Trophoblast cell (in vitro differentiated cells and primary cell): ENCODE data around the gene YTHDF2.

ENCODE experiments used
- DNase-seq, 2 donors: peaks; one replicate each; pipeline ENCODE4 v3.0.0-alpha.2; 2016
- H2AFZ ChIP-seq: 2 replicates; pipeline ENCODE4 v1.6.1; 2013; ENCODE audit warnings: low read length, moderate library complexity, mild to moderate bottlenecking; ENCODE audit not compliant: insufficient read depth, poor library complexity
- H2AK5ac ChIP-seq: 2 replicates; pipeline ENCODE4 v1.6.1; 2013; ENCODE audit warnings: mild to moderate bottlenecking, low read length
- H2BK120ac ChIP-seq: 2 replicates; pipeline ENCODE4 v1.6.1; 2013; ENCODE audit warnings: low read length, mild to moderate bottlenecking, moderate library complexity; ENCODE audit not compliant: insufficient read depth, poor library complexity
- H2BK12ac ChIP-seq: 2 replicates; pipeline ENCODE4 v1.6.1; 2013; ENCODE audit warnings: mild to moderate bottlenecking, low read length, moderate library complexity
- H2BK5ac ChIP-seq: 2 replicates; pipeline ENCODE4 v1.6.1; 2013; ENCODE audit warnings: low read length, low read depth, moderate library complexity, mild to moderate bottlenecking; ENCODE audit not compliant: poor library complexity
- H3K14ac ChIP-seq: 2 replicates; pipeline ENCODE4 v1.6.1; 2013; ENCODE audit warnings: mild to moderate bottlenecking, low read length
- H3K18ac ChIP-seq: 2 replicates; pipeline ENCODE4 v1.6.1; 2013; ENCODE audit warnings: mild to moderate bottlenecking, low read length
- H3K23ac ChIP-seq: 2 replicates; pipeline ENCODE4 v1.6.1; 2013; ENCODE audit warnings: low read length
- H3K27ac ChIP-seq: 2 replicates; pipeline ENCODE4 v1.5.1; 2013; ENCODE audit warnings: low read depth, mild to moderate bottlenecking, inconsistent platforms, low read length, moderate library complexity
- H3K27me3 ChIP-seq: 2 replicates; pipeline ENCODE4 v1.6.1; 2013; ENCODE audit warnings: inconsistent platforms, mild to moderate bottlenecking, low read length, moderate library complexity; ENCODE audit not compliant: insufficient read depth
- H3K36me3 ChIP-seq, 2 experiments: 1 replicate in 1 of 2; 2 replicates in 1 of 2; pipeline ENCODE4 v1.6.1; 2013; ENCODE audit warnings: low read length in 2 of 2, mild to moderate bottlenecking in 2 of 2, moderate library complexity in 1 of 2; ENCODE audit not compliant: insufficient read depth in 2 of 2, control insufficient read depth in 1 of 2
- H3K4ac ChIP-seq: 2 replicates; pipeline ENCODE4 v1.6.1; 2013; ENCODE audit warnings: low read depth, mild to moderate bottlenecking, low read length, moderate library complexity
- H3K4me1 ChIP-seq, 2 experiments: 1 replicate in 1 of 2; 2 replicates in 1 of 2; pipeline ENCODE4 v1.6.1; 2013; ENCODE audit warnings: low read length in 2 of 2, mild to moderate bottlenecking in 2 of 2, moderate library complexity in 1 of 2; ENCODE audit not compliant: insufficient read depth in 2 of 2, control insufficient read depth in 1 of 2
- H3K4me2 ChIP-seq: 2 replicates; pipeline ENCODE4 v1.6.1; 2013; ENCODE audit warnings: inconsistent platforms, mild to moderate bottlenecking, low read length, moderate library complexity
- H3K4me3 ChIP-seq: 2 replicates; pipeline ENCODE4 v1.5.1; 2013; ENCODE audit warnings: mild to moderate bottlenecking, low read depth, low read length, inconsistent platforms
- H3K79me1 ChIP-seq: one replicate; pipeline ENCODE4 v1.6.1; 2013; ENCODE audit warnings: low read length
- H3K79me2 ChIP-seq: 2 replicates; pipeline ENCODE4 v1.6.1; 2013; ENCODE audit warnings: low read length, mild to moderate bottlenecking; ENCODE audit not compliant: control insufficient read depth, insufficient read depth, poor library complexity
- H3K9ac ChIP-seq: 2 replicates; pipeline ENCODE4 v1.6.1; 2013; ENCODE audit warnings: mild to moderate bottlenecking, low read length
- H3K9me3 ChIP-seq: 2 replicates; pipeline ENCODE4 v1.6.1; 2013; ENCODE audit warnings: low read depth, mild to moderate bottlenecking, control low read depth, inconsistent platforms, low read length; ENCODE audit not compliant: insufficient read depth
- H4K12ac ChIP-seq: 2 replicates; pipeline ENCODE4 v1.6.1; 2013; ENCODE audit warnings: low read depth, mild to moderate bottlenecking, low read length, moderate library complexity
- H4K8ac ChIP-seq: 2 replicates; pipeline ENCODE4 v1.6.1; 2013; ENCODE audit warnings: low read depth, mild to moderate bottlenecking, low read length, moderate library complexity
- H4K91ac ChIP-seq: one replicate; pipeline ENCODE4 v1.6.1; 2013; ENCODE audit warnings: low read depth, mild to moderate bottlenecking, low read length, moderate library complexity
- WGBS: extraction: QIAGEN DNeasy Blood & Tissue Kit; methylation state at CpG from one replicate; pipeline ENCODE4 v1.1.7; 2013; ENCODE audit warnings: missing lambda C conversion rate; ENCODE audit not compliant: insufficient read length, insufficient coverage; ENCODE audit errors: extremely low coverage; 5-methylcytosine and 5-hydroxymethylcytosine counted together

Gene YTHDF2

GRCh38 chr1:28776341-28776740 is 39.6 kb downstream of the YTHDF2 start:
- WGBS = no CpG with 5 or more reads among the region's 17 CpGs
- Histone ChIP-seq H2AFZ (no peak overlapping the region), H3K14ac (no peak overlapping the region), H3K79me2 (no peaks in the 10 kb centered on the region), H3K9ac (no peak overlapping the region), H3K79me1 (peaks cover 3% of the 10 kb centered on the region), H4K8ac (no peak overlapping the region), H3K27ac (no peak overlapping the region), H2BK120ac (no peak overlapping the region), H2BK5ac (no peak overlapping the region), H2BK12ac (no peak overlapping the region), H3K4me2 (no peak overlapping the region), H3K4me3 (no peak overlapping the region), H3K4ac (no peak overlapping the region), H3K23ac (no peak overlapping the region), H3K4me1 (peaks cover 0 to 5% of the 10 kb centered on the region in 2 experiments), H4K91ac (no peak overlapping the region), H3K36me3 (peaks cover 15 to 19% of the 10 kb centered on the region in 2 experiments), H3K27me3 (no peaks in the 10 kb centered on the region), H3K18ac (no peak overlapping the region), H4K12ac (no peak overlapping the region), H3K9me3 (no peaks in the 10 kb centered on the region), H2AK5ac (no peak overlapping the region)
- no peak for DNase-seq

DNA sequence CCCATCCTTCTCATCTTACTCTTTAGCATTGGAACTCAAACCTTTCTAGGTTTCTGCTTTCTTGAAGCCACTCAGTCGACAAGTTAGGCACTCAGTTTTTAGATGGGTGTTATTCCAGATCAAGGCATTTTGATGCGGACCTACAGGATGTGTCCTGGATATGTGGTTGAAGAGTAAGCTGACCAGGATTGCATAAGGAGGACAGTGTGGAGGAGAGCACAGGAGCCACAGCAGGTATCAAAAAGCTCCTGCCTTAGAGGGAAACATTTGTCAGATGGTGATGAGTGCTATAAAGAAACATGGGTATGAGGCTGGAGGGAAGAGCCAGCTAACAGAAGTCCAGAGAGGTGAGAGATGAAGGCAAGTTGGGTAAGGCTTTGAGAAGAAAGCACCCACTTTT is 41.3 kb downstream of the YTHDF2 start:
- no peak overlapping the region for H3K27ac ChIP-seq
- no peak overlapping the region for H2BK12ac ChIP-seq
- DNase-seq = no peak
- no peaks in the 10 kb centered on the region for H3K27me3 ChIP-seq
- H3K79me1 ChIP-seq = peaks cover 10% of the 10 kb centered on the region
- no peak overlapping the region for H3K4me2 ChIP-seq
- H3K79me2 ChIP-seq = no peaks in the 10 kb centered on the region
- no peak overlapping the region for H4K12ac ChIP-seq
- H4K91ac ChIP-seq = no peak overlapping the region
- H2BK5ac ChIP-seq = no peak overlapping the region
- H4K8ac ChIP-seq = no peak overlapping the region
- no peaks in the 10 kb centered on the region for H3K9me3 ChIP-seq
- H3K18ac ChIP-seq = no peak overlapping the region
- peaks cover 9 to 12% of the 10 kb centered on the region in 2 experiments for H3K36me3 ChIP-seq
- no CpG with 5 or more reads among the region's 2 CpGs for WGBS
- no peak overlapping the region for H2BK120ac ChIP-seq
- no peak overlapping the region for H3K9ac ChIP-seq
- H3K14ac ChIP-seq = no peak overlapping the region
- no peak overlapping the region for H2AK5ac ChIP-seq
- no peak overlapping the region for H2AFZ ChIP-seq
- no peak overlapping the region for H3K23ac ChIP-seq
- H3K4ac ChIP-seq = no peak overlapping the region
- peaks cover 10 to 15% of the 10 kb centered on the region in 2 experiments for H3K4me1 ChIP-seq
- no peak overlapping the region for H3K4me3 ChIP-seq

DNA sequence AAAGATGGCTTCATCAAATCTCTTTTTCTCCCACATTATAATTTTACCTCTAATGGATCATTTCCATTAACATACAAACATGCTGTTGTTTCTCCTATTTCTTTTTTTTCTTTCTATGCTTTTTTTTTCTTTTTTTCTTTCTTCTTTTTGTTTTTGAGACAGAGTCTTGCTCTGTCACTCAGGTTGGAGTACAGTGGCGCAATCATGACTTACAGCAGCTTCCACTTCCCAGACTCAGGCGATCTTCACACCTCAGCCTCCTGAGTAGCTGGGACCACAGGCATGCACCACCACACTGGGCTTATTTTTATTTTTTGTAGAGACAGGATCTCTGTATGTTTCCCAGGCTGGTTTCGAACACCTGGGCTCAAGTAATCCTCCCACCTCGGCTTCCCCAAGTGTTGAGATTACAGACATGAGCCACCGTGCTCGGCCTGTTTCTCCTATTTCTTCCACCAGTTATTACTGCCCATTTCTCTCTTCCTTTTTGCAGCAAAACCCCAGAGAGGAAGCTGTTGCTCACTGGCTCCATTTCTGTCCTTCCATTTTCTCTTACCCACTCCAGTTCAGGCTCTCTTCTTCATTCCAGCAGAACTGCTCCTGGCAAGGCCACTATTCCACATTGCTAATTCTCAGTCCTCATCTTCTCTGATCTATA is 43.1 kb downstream of the YTHDF2 start:
- no peak overlapping the region for H4K91ac ChIP-seq
- peak overlapping the region; percentile 53 for H2AK5ac ChIP-seq
- H3K4me2 ChIP-seq = no peak overlapping the region
- no peak overlapping the region for H4K8ac ChIP-seq
- peaks cover 10% of the 10 kb centered on the region for H3K79me1 ChIP-seq
- no peak for DNase-seq
- H3K18ac ChIP-seq = no peak overlapping the region
- no peak overlapping the region for H2BK5ac ChIP-seq
- H3K9ac ChIP-seq = no peak overlapping the region
- H4K12ac ChIP-seq = no peak overlapping the region
- H3K27ac ChIP-seq = no peak overlapping the region
- H3K14ac ChIP-seq = no peak overlapping the region
- peaks cover 8 to 9% of the 10 kb centered on the region in 2 experiments for H3K36me3 ChIP-seq
- no peak overlapping the region for H3K23ac ChIP-seq
- peaks cover 10 to 15% of the 10 kb centered on the region in 2 experiments for H3K4me1 ChIP-seq
- H3K79me2 ChIP-seq = no peaks in the 10 kb centered on the region
- H2BK12ac ChIP-seq = peak overlapping the region; percentile 17
- no peak overlapping the region for H3K4me3 ChIP-seq
- no peaks in the 10 kb centered on the region for H3K27me3 ChIP-seq
- no peak overlapping the region for H3K4ac ChIP-seq
- WGBS = no CpG with 5 or more reads among the region's 6 CpGs
- H2AFZ ChIP-seq = no peak overlapping the region
- no peaks in the 10 kb centered on the region for H3K9me3 ChIP-seq
- no peak overlapping the region for H2BK120ac ChIP-seq

DNA sequence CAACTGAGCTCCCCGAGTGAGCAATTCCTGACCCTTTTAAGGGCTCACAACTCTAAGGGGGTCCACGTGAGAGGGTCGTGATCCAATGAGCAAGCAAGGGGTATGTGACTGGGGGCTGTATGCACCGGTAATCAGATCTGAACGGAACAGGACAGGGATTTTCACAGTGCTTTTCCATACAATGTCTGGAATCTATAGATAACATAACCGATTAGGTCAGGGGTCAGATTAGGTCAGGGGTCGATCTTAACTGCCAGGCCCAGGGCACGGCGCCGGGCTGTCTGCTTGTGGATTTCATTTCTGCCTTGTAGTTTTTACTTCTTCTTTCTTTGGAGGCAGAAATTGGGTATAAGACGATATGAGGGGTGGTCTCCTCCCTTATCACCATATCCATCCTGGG is 44.6 kb downstream of the YTHDF2 start:
- peak overlapping the region; percentile 70 for H3K27ac ChIP-seq
- H3K9me3 ChIP-seq = no peaks in the 10 kb centered on the region
- peaks cover 11% of the 10 kb centered on the region for H3K79me1 ChIP-seq
- no peaks in the 10 kb centered on the region for H3K79me2 ChIP-seq
- no peak overlapping the region for H3K23ac ChIP-seq
- peak overlapping the region; percentile 24 for H3K4me2 ChIP-seq
- no peak overlapping the region for H3K9ac ChIP-seq
- WGBS = no CpG with 5 or more reads among the region's 11 CpGs
- no peaks in the 10 kb centered on the region for H3K27me3 ChIP-seq
- no peak overlapping the region for H3K4ac ChIP-seq
- H2AFZ ChIP-seq = no peak overlapping the region
- peak overlapping the region; percentile 44 for H2BK120ac ChIP-seq
- H4K8ac ChIP-seq = peak overlapping the region; percentile 41
- no peak for DNase-seq
- H4K91ac ChIP-seq = peak overlapping the region; percentile 72
- H3K18ac ChIP-seq = no peak overlapping the region
- H2BK12ac ChIP-seq = no peak overlapping the region
- no peak overlapping the region for H2AK5ac ChIP-seq
- H3K36me3 ChIP-seq = peaks cover 0 to under 1% of the 10 kb centered on the region in 2 experiments
- no peak overlapping the region for H3K4me3 ChIP-seq
- peak overlapping the region; percentile 44 for H2BK5ac ChIP-seq
- no peak overlapping the region for H4K12ac ChIP-seq
- peaks cover 10 to 15% of the 10 kb centered on the region in 2 experiments for H3K4me1 ChIP-seq
- H3K14ac ChIP-seq = no peak overlapping the region
